H1 (cell line): ENCODE results near the gene GALE. TPM values are rescaled to one million over a fixed set of nuclear protein-coding genes. Genes with fewer than 3 reads are reported as not detected.

Experiments
- ASH2L ChIP-seq: fragments of 200-600, 300-600 bp; sonication (generic); IDR thresholded peaks from one replicate; pipeline ENCODE4 v1.7.1; 2017; ENCODE audit warnings: low read length
- BACH1 ChIP-seq: IDR thresholded peaks from 2 replicates; pipeline ENCODE4 v1.6.1; 2012; ENCODE audit warnings: low read length, improper control_type of control experiment
- CBX8 ChIP-seq: fragments of 300-800, 300-1000 bp; sonication (generic); IDR thresholded peaks from 2 replicates; pipeline ENCODE4 v1.7.1; 2016; ENCODE audit warnings: low read depth, low read length, borderline replicate concordance
- CEBPB ChIP-seq: IDR thresholded peaks from 2 replicates; pipeline ENCODE4 v1.6.1; 2012; ENCODE audit warnings: low read depth, low read length
- CHD1 ChIP-seq: IDR thresholded peaks from 2 replicates; pipeline ENCODE4 v1.6.1; 2012; ENCODE audit warnings: low read depth, low read length, improper control_type of control experiment
- HDAC2 ChIP-seq, 2 experiments: fragments of 300-600 bp in 1 of 2; sonication (generic) in 1 of 2; IDR thresholded peaks; 2 replicates each; pipeline ENCODE4 v1.6.1; 2011 to 2012; ENCODE audit warnings: low read depth in 2 of 2, low read length in 2 of 2, mild to moderate bottlenecking in 2 of 2, moderate library complexity in 2 of 2, borderline replicate concordance in 1 of 2, inconsistent platforms in 1 of 2
- JUN ChIP-seq: IDR thresholded peaks from 2 replicates; pipeline ENCODE4 v1.6.1; 2011; ENCODE audit warnings: low read depth, mild to moderate bottlenecking, improper control_type of control experiment, low read length
- KDM1A ChIP-seq: fragments of 200-600, 300-600 bp; sonication (generic); IDR thresholded peaks from 2 replicates; pipeline ENCODE4 v1.7.1; 2016; ENCODE audit warnings: mild to moderate bottlenecking, low read length, borderline replicate concordance
- KDM5A ChIP-seq: fragments of 200-600 bp; IDR thresholded peaks from 2 replicates; pipeline ENCODE4 v1.7.1; 2012; ENCODE audit warnings: mild to moderate bottlenecking, low read length, inconsistent platforms, mixed read lengths
- POLR2A ChIP-seq, 2 experiments: IDR thresholded peaks; 1 replicate in 1 of 2; 2 replicates in 1 of 2; pipeline ENCODE4 v1.6.1; 2011; ENCODE audit warnings: low read depth in 2 of 2, low read length in 2 of 2, mild to moderate bottlenecking in 2 of 2; ENCODE audit errors: control extremely low read depth in 1 of 2
- POLR2AphosphoS5 ChIP-seq: IDR thresholded peaks from 2 replicates; pipeline ENCODE4 v1.6.1; 2011; ENCODE audit warnings: low read depth, low read length
- POU5F1 ChIP-seq: IDR thresholded peaks from 2 replicates; pipeline ENCODE4 v1.6.1; 2011; ENCODE audit warnings: low read depth, mild to moderate bottlenecking, low read length, moderate library complexity
- RNF2 ChIP-seq: fragments of 200-900, 300-1000 bp; sonication (generic); IDR thresholded peaks from 2 replicates; pipeline ENCODE4 v1.7.1; 2016; ENCODE audit warnings: borderline replicate concordance, low read depth, mild to moderate bottlenecking, antibody characterized with exemption, low read length; ENCODE audit not compliant: poor library complexity, severe bottlenecking; ENCODE audit errors: missing control alignments
- SIN3A ChIP-seq, 2 experiments: IDR thresholded peaks in 1 of 2; conservative IDR thresholded peaks in 1 of 2; 2 replicates each; pipeline ENCODE4 v1.6.1; 2011 to 2012; ENCODE audit warnings: low read length in 2 of 2, improper control_type of control experiment in 1 of 2, low read depth in 1 of 2, mild to moderate bottlenecking in 1 of 2
- SP1 ChIP-seq: IDR thresholded peaks from 2 replicates; pipeline ENCODE4 v1.6.1; 2011; ENCODE audit warnings: low read depth, low read length
- SP4 ChIP-seq: IDR thresholded peaks from 2 replicates; pipeline ENCODE4 v1.6.1; 2012; ENCODE audit warnings: low read length, inconsistent platforms
- TBP ChIP-seq: IDR thresholded peaks from 2 replicates; pipeline ENCODE4 v1.6.1; 2011; ENCODE audit warnings: low read depth, low read length, improper control_type of control experiment
- TEAD4 ChIP-seq: IDR thresholded peaks from 2 replicates; pipeline ENCODE4 v1.6.1; 2012; ENCODE audit warnings: low read depth, low read length, inconsistent platforms, mixed read lengths
- YY1 ChIP-seq: IDR thresholded peaks from 2 replicates; pipeline ENCODE4 v1.6.1; 2011; ENCODE audit warnings: low read depth, mild to moderate bottlenecking, low read length
- ZNF274 ChIP-seq: IDR thresholded peaks from 2 replicates; pipeline ENCODE4 v1.7.0; 2012; ENCODE audit warnings: low read length, borderline replicate concordance; ENCODE audit errors: extremely low read depth
- polyA plus RNA-seq, 7 experiments: library from polyadenylated mRNA; depleted of rRNA in 3 of 7; stranded (reverse) in 5 of 7; unstranded in 2 of 7; fragments of >200 nt in 5 of 7; fragments of 200-250 nt in 2 of 7; gene quantifications; 1 replicate in 5 of 7; 2 replicates in 1 of 7; 4 replicates in 1 of 7; pipeline versions ENCODE4 v1.2.1 to v1.2.3, GENCODE V29; 2011 to 2013; ENCODE audit warnings: missing spikeins in 2 of 7, mixed read lengths in 2 of 7
- total RNA-seq: library from RNA; stranded (reverse); fragmentation: NEBNext Ultra II Directional; extraction: Animal tissue kit (Norgen Biotek cat#: 25700); gene quantifications from 2 replicates; pipeline ENCODE4 v1.2.1, GENCODE V29; 2021
- TF ChIP-seq, protein P1 (sequence below): IDR thresholded peaks from 2 replicates; pipeline ENCODE4 v1.6.1; 2011; ENCODE audit warnings: low read depth, mild to moderate bottlenecking, low read length; ENCODE audit not compliant: insufficient read depth
- TF ChIP-seq, protein P2 (sequence below): IDR thresholded peaks from 2 replicates; pipeline ENCODE4 v1.6.1; 2011; ENCODE audit warnings: low read length, improper control_type of control experiment
- TF ChIP-seq, protein P3 (sequence below): IDR thresholded peaks from 2 replicates; pipeline ENCODE4 v1.6.1; 2012; ENCODE audit warnings: inconsistent platforms

The GALE gene
- total and polyA plus RNA-seq, 2 of the 8 experiments (the other 6 are each of a cell fraction or from before 2014, with no cell fraction given), result 26.0 to 33.9 TPM

DNA sequence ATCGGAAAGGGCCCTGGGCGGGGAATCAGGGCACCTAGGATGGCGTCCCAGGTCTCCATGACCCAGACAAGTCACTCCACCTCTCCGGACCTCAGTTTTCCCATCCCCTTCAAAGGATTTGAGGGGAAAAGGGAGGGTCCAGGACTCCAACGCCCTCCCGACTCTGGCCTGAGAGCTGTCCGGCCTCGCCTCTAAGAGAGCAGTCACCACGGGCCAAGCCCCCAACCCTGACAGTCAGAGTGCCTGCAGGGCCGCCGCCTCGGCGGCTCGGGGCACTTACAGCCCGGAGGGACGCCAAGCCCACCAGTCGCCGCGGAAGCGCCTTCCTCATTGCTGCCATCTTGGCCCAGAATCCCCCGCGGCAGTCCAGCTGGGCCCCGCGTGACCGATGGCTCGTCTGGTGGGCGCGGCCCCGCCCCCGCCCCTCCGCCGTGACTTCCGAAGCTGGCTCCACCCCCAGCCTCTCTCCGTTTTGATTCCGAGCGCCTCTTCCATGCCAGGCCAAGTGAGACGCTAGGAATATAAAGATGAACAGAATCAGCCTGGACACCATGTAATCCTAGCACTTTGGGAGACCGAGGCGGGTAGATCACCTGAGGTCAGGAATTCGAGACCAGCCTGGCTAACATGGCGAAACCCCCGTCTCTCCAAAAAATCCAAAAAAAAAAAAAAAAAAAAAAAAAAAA lies 24.7 kb upstream of the GALE start, which contains the start of gene HMGCL (continued):
- TF ChIP-seq RNF2 (no peak), CBX8 (no peak), BACH1 (0 out of 2 replicates have a peak, but pooled peaks have one; percentile 19), POLR2A (IDR thresholded peaks at IDR 0.05; ENCODE audit: control extremely low read depth in 1 of 2, low read depth in 2 of 2, low read length in 2 of 2) (peak; percentile 94 to 96), KDM5A (peak; percentile 94), HDAC2 (IDR thresholded peaks at IDR 0.05; ENCODE audit: borderline replicate concordance in 1 of 2, low read depth in 2 of 2, low read length in 2 of 2) (0 out of 4 replicates have a peak, but pooled peaks have one; percentile 46 to 85), SIN3A (conservative IDR thresholded peaks at IDR 0.05 in 1 of 2, IDR thresholded peaks at IDR 0.05 in 1 of 2; ENCODE audit: low read depth in 1 of 2, low read length in 2 of 2) (peak in 1 of 2 experiments; percentile 68; a peak in 1 of 4 replicates), TBP (peak; percentile 86), KDM1A (no peak), ZNF274 (no peak), ASH2L (peak; percentile 83), SP1 (no peak), POU5F1 (no peak), JUN (no peak), YY1 (peak; percentile 96), CHD1 (no peak), POLR2AphosphoS5 (peak; percentile 95), SP4 (no peak), CEBPB (no peak), TEAD4 (no peak)
- TF ChIP-seq, protein P1, sequence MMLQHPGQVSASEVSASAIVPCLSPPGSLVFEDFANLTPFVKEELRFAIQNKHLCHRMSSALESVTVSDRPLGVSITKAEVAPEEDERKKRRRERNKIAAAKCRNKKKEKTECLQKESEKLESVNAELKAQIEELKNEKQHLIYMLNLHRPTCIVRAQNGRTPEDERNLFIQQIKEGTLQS, result peak; percentile 45; the same call in 1 of the 2 replicates
- TF ChIP-seq, protein P2, sequence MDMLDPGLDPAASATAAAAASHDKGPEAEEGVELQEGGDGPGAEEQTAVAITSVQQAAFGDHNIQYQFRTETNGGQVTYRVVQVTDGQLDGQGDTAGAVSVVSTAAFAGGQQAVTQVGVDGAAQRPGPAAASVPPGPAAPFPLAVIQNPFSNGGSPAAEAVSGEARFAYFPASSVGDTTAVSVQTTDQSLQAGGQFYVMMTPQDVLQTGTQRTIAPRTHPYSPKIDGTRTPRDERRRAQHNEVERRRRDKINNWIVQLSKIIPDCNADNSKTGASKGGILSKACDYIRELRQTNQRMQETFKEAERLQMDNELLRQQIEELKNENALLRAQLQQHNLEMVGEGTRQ, result peak; percentile 77
- TF ChIP-seq, protein P3, sequence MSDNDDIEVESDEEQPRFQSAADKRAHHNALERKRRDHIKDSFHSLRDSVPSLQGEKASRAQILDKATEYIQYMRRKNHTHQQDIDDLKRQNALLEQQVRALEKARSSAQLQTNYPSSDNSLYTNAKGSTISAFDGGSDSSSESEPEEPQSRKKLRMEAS, result peak; percentile 67
